ENCODE data around the gene SHC3.

SHC3 gene

DNA sequence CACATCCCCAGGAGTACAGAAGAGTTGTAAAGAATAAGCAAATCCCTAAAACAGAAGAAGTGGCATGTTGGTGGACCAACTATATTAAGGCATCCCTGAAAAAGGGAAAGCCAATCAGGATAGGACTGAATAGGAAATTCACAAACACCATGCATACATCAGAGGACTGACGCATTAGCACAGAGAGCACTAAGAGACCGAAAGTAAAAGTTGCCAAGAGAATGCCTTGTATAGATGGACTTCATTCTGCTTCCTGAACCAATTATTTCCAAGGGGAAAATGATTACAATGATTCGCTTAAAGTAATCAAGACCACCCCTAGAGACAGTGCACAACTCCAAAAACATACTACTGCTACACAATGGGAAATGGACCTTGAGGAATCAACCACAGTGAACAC, 33.5 kb downstream of the SHC3 start:
- Mint-ChIP-seq H3K9me3 (no peaks in the 10 kb centered on the region), H3K4me3 (no peak overlapping the region), H3K36me3 (no peaks in the 10 kb centered on the region), H3K4me1 (no peaks in the 10 kb centered on the region), H3K27ac (no peak overlapping the region)
- DNase-seq (ENCODE audit: low spot score in 2 of 2) = no peak
- ATAC-seq = no peak

- Mint-ChIP-seq H3K9me3 (no peaks in the 10 kb centered on the region), H3K27ac (no peak overlapping the region), H3K4me3 (no peak overlapping the region), H3K4me1 (no peaks in the 10 kb centered on the region), H3K36me3 (no peaks in the 10 kb centered on the region)
- no peak for ATAC-seq
- DNase-seq (ENCODE audit: low spot score in 2 of 2) = no peak
Observed at GRCh38 chr9:89144238-89144637, 34.4 kb downstream of the SHC3 start.

DNA sequence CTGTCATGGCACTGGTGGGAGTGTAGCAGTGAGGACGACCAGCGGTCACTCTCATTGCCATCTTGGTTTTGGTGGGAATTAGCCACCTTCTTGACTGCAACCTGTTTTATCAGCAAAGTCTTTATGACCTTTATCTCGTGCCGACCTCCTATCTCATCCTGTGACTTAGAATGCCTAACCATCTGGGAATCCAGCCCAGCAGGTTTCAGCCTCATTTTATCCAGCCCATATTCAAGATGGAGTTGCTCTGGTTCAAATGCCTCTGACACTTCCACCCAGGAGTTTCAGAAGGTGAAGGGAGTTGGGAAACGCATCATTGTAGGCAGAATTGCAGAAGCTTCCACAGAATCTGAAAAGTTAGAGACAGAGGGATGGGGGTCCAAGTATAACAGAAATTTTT, 35.4 kb downstream of the SHC3 start:
- ATAC-seq (no peak), DNase-seq (ENCODE audit: low spot score in 2 of 2) (no peak)
- H3K36me3 Mint-ChIP-seq = no peaks in the 10 kb centered on the region
- H3K9me3 Mint-ChIP-seq = no peaks in the 10 kb centered on the region
- no peak overlapping the region for H3K27ac Mint-ChIP-seq
- no peaks in the 10 kb centered on the region for H3K4me1 Mint-ChIP-seq
- no peak overlapping the region for H3K4me3 Mint-ChIP-seq

GRCh38 chr9:89139455-89139854, 39.2 kb downstream of the SHC3 start:
- DNase-seq (ENCODE audit: low spot score in 2 of 2) (no peak), ATAC-seq (no peak)
- no peaks in the 10 kb centered on the region for H3K4me1 Mint-ChIP-seq
- no peaks in the 10 kb centered on the region for H3K36me3 Mint-ChIP-seq
- H3K4me3 Mint-ChIP-seq = no peak overlapping the region
- H3K27ac Mint-ChIP-seq = no peak overlapping the region
- H3K9me3 Mint-ChIP-seq = no peaks in the 10 kb centered on the region

DNA sequence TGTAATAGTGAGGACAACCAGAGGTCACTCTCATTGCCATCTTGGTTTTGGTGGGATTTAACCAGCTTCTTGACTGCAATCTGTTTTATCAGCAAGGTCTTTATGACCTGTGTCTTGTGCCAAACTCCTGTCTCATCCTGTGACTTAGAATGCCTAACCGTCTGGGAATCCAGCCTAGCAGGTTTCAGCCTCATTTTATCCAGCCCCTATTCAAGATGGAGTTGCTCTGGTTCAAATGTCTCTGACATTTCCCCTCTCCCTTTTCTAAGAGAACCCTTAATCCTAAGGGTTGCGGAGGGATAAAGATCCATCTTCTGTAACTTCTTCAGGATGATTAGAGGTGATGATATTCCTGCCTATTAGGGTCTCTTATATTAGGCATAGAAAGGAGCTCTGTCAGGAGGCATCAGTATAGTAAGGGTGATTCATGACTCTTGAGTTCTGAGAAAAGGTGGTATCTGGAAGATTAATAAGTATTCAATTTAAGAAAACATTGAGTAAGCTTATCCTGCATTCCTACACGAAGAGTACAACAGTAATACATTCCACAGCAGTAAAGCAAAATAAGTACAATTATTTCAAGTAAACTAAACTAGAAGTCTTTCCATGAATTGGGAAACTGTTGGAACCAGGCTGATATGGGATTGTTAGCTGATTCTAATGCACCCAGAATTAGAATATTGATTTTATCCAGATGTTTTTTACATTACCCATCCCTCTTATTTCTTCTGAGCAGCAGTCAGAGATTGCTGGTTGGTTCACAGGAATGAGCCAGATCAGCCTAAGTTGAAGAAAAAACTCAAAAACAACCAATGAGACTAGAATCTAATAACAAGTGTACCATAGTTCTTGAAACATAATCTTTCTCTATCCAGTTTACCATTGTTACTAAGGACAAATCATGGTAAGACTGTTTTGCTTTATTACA, 39.9 kb downstream of the SHC3 start:
- Mint-ChIP-seq H3K27ac (no peak overlapping the region), H3K4me1 (no peaks in the 10 kb centered on the region), H3K36me3 (no peaks in the 10 kb centered on the region), H3K4me3 (no peak overlapping the region), H3K9me3 (no peaks in the 10 kb centered on the region)
- ATAC-seq = no peak
- no peak for DNase-seq (ENCODE audit: low spot score in 2 of 2)

DNA sequence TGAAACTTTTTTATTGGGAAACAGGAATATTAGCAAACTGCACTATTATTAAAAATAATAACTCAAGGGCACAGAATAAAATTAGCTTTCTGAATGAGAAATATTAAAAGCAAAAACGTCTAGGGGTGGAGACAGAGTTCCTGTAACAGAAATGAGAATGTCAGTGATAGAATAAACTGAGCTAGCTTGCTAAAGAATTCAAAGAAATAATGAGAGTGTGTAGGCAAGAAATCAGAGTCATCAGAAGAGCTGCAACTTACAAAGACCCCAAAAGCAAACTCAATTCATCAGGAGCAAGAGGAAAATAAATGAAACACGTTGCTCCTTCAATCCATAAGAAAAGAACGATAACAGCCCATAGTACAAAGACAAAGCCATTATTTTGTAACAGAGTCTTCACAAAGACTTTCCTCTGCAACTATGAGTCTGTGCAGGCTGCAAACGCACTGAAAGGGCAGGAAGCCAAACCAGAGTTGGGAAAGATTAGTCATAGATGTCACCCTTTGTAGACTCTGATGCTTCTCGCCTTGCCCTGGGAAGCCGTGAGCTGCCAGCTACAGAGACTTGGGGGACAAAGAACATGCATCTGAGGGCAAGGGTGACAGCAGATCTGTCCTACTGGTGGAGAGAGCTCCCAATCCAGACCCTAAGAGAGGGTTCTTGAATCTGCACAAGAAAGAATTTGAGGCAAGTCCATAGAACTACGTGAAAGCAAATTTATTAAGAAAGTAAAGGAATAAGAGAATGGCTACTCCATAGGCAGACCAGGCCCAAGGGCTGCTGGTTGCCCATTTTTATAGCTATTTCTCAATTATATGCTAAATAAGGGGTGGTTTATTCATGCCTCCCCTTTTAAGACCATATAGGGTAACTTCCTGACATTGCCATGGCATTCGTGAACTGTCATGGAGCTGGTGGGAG, 40.8 kb downstream of the SHC3 start:
- Mint-ChIP-seq H3K27ac (no peak overlapping the region), H3K36me3 (no peaks in the 10 kb centered on the region), H3K4me1 (no peaks in the 10 kb centered on the region), H3K9me3 (no peaks in the 10 kb centered on the region), H3K4me3 (no peak overlapping the region)
- peak; percentile 53 for ATAC-seq
- DNase-seq (ENCODE audit: low spot score in 2 of 2) = no peak

DNA sequence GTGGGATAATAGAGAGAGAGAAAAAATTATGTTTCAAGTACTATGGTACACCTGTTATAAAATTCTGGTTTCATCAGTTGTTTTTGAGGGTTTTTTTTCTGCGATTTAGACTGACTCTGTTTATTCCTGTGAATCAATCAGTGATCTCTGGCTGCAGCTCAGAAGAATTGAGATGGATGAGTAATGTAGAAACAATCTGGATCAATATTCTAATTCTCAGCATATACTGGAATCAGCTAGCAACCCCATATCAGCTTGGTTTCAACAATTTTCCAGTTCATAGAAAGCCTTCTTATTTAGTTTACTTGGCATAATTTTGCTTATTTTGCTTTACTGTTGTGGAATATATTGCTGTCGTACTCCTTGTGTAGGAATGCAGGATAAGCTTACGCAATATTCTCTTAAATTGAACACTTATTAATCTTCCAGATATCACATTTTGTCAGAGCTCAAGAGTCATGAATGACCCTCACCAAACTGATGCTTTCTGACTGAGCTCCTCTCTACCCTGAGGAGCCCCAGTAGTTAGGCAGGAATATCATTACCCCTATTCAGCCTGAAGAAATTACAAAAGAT, 42.9 kb downstream of the SHC3 start:
- Mint-ChIP-seq H3K27ac (no peak overlapping the region), H3K4me3 (no peak overlapping the region), H3K36me3 (no peaks in the 10 kb centered on the region), H3K4me1 (no peaks in the 10 kb centered on the region), H3K9me3 (no peaks in the 10 kb centered on the region)
- DNase-seq (ENCODE audit: low spot score in 2 of 2) (no peak), ATAC-seq (no peak)

DNA sequence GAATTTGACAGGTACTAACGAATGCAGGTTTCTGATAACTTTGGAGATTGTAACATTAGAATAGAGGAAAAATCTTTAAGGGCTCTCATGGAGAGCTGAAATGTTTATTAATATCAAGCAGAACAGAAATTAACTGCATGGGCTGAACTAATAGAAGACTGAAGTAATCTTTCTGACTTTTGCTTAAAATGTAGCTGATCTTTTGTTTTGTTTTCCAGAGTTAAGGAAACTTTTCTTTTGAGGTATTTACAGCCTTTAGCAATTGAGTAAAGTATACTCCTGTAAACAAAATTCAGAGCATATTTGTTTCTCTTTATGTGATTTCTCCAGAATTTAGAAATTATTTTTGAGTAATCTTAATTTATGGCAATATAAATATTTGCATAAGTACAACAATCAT, 43.9 kb downstream of the SHC3 start:
- no peaks in the 10 kb centered on the region for H3K4me1 Mint-ChIP-seq
- no peak overlapping the region for H3K27ac Mint-ChIP-seq
- DNase-seq (ENCODE audit: low spot score in 2 of 2) (no peak), ATAC-seq (no peak)
- no peaks in the 10 kb centered on the region for H3K9me3 Mint-ChIP-seq
- H3K4me3 Mint-ChIP-seq = no peak overlapping the region
- no peaks in the 10 kb centered on the region for H3K36me3 Mint-ChIP-seq

DNA sequence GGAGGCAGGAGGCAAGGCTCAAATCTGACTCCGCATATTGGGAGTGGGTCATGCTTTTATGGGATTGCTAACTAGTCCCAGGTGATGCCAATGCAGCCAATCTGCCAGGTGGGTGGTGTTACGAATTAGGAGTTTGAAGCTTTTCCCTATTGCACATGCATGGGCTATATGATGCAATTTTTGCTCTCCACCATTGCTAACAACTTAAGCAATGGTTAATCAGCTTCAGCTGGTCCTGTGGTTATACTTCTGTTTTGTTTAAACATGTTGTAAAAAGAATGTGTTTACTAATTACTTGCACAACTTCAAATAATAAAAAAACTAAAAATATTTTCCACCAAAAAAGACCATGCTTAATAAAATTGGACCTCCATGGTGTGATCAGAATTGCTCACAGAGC, 55.7 kb downstream of the SHC3 start:
- no peaks in the 10 kb centered on the region for H3K4me1 Mint-ChIP-seq
- H3K27ac Mint-ChIP-seq = no peak overlapping the region
- peaks cover 8% of the 10 kb centered on the region for H3K9me3 Mint-ChIP-seq
- DNase-seq (ENCODE audit: low spot score in 2 of 2) (no peak), ATAC-seq (no peak)
- H3K36me3 Mint-ChIP-seq = no peaks in the 10 kb centered on the region
- no peak overlapping the region for H3K4me3 Mint-ChIP-seq

- DNase-seq (ENCODE audit: low spot score in 2 of 2) (no peak), ATAC-seq (no peak)
- H3K4me1 Mint-ChIP-seq = no peaks in the 10 kb centered on the region
- H3K36me3 Mint-ChIP-seq = no peaks in the 10 kb centered on the region
- H3K27ac Mint-ChIP-seq = no peak overlapping the region
- H3K4me3 Mint-ChIP-seq = no peak overlapping the region
- peaks cover 6% of the 10 kb centered on the region for H3K9me3 Mint-ChIP-seq
Observed at GRCh38 chr9:89120704-89121103, 57.9 kb downstream of the SHC3 start.

DNA sequence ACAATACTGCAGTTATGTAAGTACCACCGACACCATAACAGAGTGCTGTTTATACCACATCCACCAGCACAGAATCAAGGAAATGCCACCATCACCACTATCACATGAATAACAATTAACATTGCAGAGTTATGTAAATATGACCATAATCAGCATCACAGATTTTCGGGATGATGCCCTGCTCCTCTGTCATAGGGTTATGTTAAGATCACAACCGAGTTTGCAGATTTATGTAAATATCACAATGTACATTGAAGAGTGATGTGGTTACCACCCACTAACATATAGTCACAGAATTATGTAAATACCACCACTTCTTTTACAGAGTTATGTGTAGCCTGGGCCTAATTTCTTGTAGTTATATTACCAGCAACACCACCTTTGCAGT, 61.8 kb downstream of the SHC3 start:
- Mint-ChIP-seq H3K36me3 (no peaks in the 10 kb centered on the region), H3K27ac (no peak overlapping the region), H3K4me3 (no peak overlapping the region), H3K4me1 (no peaks in the 10 kb centered on the region), H3K9me3 (peaks cover 5% of the 10 kb centered on the region)
- DNase-seq (ENCODE audit: low spot score in 2 of 2) (no peak), ATAC-seq (no peak)

DNA sequence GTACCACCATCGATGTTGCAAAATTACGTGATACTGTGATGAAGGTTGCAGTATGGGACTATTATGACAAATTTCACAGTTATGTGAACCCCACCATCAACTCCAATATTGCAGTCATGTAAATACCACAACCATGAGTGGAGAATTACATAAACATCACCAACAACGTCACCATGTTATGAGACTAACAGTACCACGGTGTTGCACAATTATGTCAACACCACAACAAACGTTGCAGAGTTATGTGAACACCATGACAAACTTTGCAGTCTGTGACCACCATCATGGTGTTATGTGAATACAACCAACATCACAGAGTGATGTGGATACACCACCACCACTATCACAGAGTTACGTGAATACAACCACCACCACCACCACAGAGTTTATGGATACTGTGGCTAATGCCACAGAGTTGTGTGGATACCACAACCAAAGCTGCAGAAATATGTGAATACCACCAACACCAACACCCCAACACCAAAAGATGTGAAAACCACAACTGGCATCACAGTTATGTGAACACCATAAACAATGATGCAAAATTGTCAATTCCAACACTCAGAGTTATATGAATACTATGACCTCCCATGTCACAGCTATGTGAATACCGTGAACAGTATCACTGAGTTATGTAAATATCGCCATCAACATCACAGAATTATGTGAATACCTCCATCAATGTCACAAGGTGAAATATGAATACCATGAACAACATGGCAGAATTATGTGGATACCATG, 62.4 kb downstream of the SHC3 start:
- H3K4me1 Mint-ChIP-seq = no peaks in the 10 kb centered on the region
- H3K4me3 Mint-ChIP-seq = no peak overlapping the region
- no peak overlapping the region for H3K27ac Mint-ChIP-seq
- no peak for ATAC-seq
- H3K9me3 Mint-ChIP-seq = peaks cover 5% of the 10 kb centered on the region
- DNase-seq (ENCODE audit: low spot score in 2 of 2) = no peak
- no peaks in the 10 kb centered on the region for H3K36me3 Mint-ChIP-seq

DNA sequence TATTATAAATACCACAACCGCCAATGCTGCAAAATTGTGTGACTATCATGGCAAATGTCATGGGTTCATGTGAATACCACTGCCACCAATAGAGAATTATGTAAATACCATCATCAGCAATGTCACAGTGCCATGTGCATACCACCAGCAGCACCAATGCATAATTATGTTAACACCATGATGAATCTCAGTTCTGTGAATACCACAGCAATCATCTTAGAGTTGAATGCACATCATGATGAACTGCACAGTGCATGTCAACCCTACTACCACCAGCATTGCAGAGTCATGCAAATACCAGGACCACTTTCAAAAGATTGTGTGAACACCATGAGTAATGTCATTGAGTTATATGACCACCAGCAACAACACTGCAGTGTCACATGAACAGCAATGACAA, 63.2 kb downstream of the SHC3 start:
- H3K9me3 Mint-ChIP-seq = peaks cover 5% of the 10 kb centered on the region
- H3K27ac Mint-ChIP-seq = no peak overlapping the region
- H3K36me3 Mint-ChIP-seq = no peaks in the 10 kb centered on the region
- no peak for DNase-seq (ENCODE audit: low spot score in 2 of 2)
- H3K4me3 Mint-ChIP-seq = no peak overlapping the region
- H3K4me1 Mint-ChIP-seq = no peaks in the 10 kb centered on the region
- ATAC-seq = no peak

- Mint-ChIP-seq H3K27ac (no peak overlapping the region), H3K4me3 (no peak overlapping the region), H3K9me3 (peaks cover 5% of the 10 kb centered on the region), H3K36me3 (no peaks in the 10 kb centered on the region), H3K4me1 (no peaks in the 10 kb centered on the region)
- DNase-seq (ENCODE audit: low spot score in 2 of 2) (no peak), ATAC-seq (no peak)
Observed at GRCh38 chr9:89114741-89115140, 63.9 kb downstream of the SHC3 start.

GRCh38 chr9:89113851-89114250, 64.8 kb downstream of the SHC3 start:
- H3K4me1 Mint-ChIP-seq = no peaks in the 10 kb centered on the region
- peaks cover 2% of the 10 kb centered on the region for H3K9me3 Mint-ChIP-seq
- ATAC-seq (no peak), DNase-seq (ENCODE audit: low spot score in 2 of 2) (no peak)
- H3K27ac Mint-ChIP-seq = no peak overlapping the region
- no peak overlapping the region for H3K4me3 Mint-ChIP-seq
- no peaks in the 10 kb centered on the region for H3K36me3 Mint-ChIP-seq
